Ishikawa (cell line): Measurements from ENCODE around the gene MOCS1.

Source experiments
- CEBPB ChIP-seq: IDR thresholded peaks from 2 replicates; pipeline ENCODE4 v1.6.1; 2012
- CREB1 ChIP-seq: IDR thresholded peaks from 2 replicates; pipeline ENCODE4 v1.6.1; 2012; ENCODE audit warnings: low read depth
- EGR1 ChIP-seq: IDR thresholded peaks from 2 replicates; pipeline ENCODE4 v1.6.1; 2012
- EP300 ChIP-seq: IDR thresholded peaks from 2 replicates; pipeline ENCODE4 v1.6.1; 2012; ENCODE audit warnings: borderline replicate concordance
- FOXM1 ChIP-seq: IDR thresholded peaks from 2 replicates; pipeline ENCODE4 v1.6.1; 2012; ENCODE audit warnings: low read depth, borderline replicate concordance
- NFIC ChIP-seq: IDR thresholded peaks from 2 replicates; pipeline ENCODE4 v1.6.1; 2012
- RAD21 ChIP-seq: IDR thresholded peaks from 2 replicates; pipeline ENCODE4 v1.6.1; 2012; ENCODE audit warnings: low read depth
- REST ChIP-seq: IDR thresholded peaks from 2 replicates; pipeline ENCODE4 v1.6.1; 2012; ENCODE audit warnings: low read depth, mild to moderate bottlenecking
- TAF1 ChIP-seq: IDR thresholded peaks from 2 replicates; pipeline ENCODE4 v1.6.1; 2012; ENCODE audit warnings: low read depth, mild to moderate bottlenecking
- TCF12 ChIP-seq: IDR thresholded peaks from 2 replicates; pipeline ENCODE4 v1.6.1; 2012; ENCODE audit warnings: low read depth
- USF1 ChIP-seq: IDR thresholded peaks from 2 replicates; pipeline ENCODE4 v1.6.1; 2012
- YY1 ChIP-seq: IDR thresholded peaks from 2 replicates; pipeline ENCODE4 v1.6.1; 2012; ENCODE audit warnings: low read depth
- ZBTB7A ChIP-seq: IDR thresholded peaks from 2 replicates; pipeline ENCODE4 v1.6.1; 2012; ENCODE audit warnings: low read depth
- TF ChIP-seq, protein P1 (sequence below): IDR thresholded peaks from 2 replicates; pipeline ENCODE4 v1.6.1; 2012

GRCh38 chr6:39876111-39876510 is 58.2 kb downstream of the MOCS1 start:
- no peak for TF ChIP-seq RAD21
- no peak for TF ChIP-seq TCF12
- TF ChIP-seq USF1: no peak
- TF ChIP-seq YY1: no peak
- no peak for TF ChIP-seq TAF1
- TF ChIP-seq EP300: no peak
- TF ChIP-seq FOXM1: no peak
- TF ChIP-seq CEBPB: no peak
- TF ChIP-seq EGR1: no peak
- TF ChIP-seq REST: no peak
- no peak for TF ChIP-seq NFIC
- TF ChIP-seq CREB1: no peak
- TF ChIP-seq ZBTB7A: no peak
- TF ChIP-seq, protein P1, sequence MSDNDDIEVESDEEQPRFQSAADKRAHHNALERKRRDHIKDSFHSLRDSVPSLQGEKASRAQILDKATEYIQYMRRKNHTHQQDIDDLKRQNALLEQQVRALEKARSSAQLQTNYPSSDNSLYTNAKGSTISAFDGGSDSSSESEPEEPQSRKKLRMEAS: no peak
